GM19099 (cell line): ENCODE results near the gene AADACL2.

Experiments
- POLR2A ChIP-seq: IDR thresholded peaks from 3 replicates; pipeline ENCODE4 v1.6.1; 2011; ENCODE audit warnings: low read depth; ENCODE audit not compliant: insufficient read length; ENCODE audit errors: extremely low read depth

AADACL2 gene, protein sequence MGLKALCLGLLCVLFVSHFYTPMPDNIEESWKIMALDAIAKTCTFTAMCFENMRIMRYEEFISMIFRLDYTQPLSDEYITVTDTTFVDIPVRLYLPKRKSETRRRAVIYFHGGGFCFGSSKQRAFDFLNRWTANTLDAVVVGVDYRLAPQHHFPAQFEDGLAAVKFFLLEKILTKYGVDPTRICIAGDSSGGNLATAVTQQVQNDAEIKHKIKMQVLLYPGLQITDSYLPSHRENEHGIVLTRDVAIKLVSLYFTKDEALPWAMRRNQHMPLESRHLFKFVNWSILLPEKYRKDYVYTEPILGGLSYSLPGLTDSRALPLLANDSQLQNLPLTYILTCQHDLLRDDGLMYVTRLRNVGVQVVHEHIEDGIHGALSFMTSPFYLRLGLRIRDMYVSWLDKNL

DNA sequence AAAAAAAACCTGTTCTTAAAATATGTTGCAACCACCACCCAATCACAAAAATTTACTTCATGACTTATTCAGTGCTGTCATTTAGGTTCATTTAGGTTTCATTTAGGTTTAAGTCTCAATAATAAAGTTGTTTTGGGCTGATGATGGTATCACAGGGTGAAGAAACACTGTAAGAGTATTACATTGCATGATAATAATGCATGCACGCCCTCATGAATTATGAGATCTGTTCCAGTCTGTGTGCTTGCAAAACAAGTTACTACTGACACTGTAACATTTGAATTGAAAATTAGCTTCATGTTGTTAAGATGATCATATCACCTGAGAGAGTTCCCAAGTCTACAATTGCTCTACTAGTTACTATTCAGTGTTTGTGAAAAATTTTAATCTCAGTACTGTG lies at the start of gene AADACL2:
Gene AADACL2 (plus strand): TSS at position 315 of the 400 bp plus-strand sequence. CDS start 109 bp downstream, outside the sequence.
- TF ChIP-seq POLR2A: no peak

DNA sequence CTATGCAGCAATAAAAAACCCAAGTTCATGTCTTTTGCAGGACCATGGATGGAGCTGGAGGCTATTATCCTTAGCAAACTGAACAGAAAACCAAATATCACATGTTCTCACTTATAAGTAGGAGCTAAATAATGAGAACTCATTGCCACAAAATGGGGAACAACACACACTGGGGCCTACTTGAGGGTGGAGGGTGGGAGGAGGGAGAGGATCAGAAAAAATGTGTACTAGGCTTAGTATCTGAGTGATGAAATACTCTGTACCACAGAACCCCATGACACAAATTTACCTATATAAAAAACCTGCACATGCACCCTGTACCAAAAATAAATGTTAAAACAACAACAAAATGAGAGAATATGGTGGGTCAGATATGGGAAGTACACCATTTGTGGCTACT lies 49.6 kb upstream of the AADACL2 start:
- TF ChIP-seq POLR2A: no peak

GRCh38 chr3:151686257-151686656 lies 47.5 kb upstream of the AADACL2 start:
- no peak for TF ChIP-seq POLR2A

DNA sequence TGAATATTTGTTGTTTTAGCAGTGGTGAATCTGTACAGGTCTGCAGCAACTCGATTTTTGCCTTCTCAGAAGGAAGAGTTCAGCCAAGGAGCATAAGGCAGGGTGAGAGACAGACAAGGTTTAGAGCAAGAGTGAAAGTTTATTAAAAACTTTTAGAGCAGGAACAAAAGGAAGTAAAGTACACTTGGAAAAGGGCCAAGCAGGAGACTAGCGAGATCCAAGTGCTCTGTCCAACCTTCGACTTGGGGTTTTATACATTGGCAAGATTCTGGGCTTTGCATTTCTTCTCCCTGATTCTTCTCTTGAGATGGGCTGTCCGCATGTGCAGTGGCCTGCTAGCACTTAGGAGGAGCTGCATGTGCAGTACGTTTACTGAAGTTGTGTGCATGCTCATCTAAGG lies 46.7 kb upstream of the AADACL2 start:
- TF ChIP-seq POLR2A: no peak

DNA sequence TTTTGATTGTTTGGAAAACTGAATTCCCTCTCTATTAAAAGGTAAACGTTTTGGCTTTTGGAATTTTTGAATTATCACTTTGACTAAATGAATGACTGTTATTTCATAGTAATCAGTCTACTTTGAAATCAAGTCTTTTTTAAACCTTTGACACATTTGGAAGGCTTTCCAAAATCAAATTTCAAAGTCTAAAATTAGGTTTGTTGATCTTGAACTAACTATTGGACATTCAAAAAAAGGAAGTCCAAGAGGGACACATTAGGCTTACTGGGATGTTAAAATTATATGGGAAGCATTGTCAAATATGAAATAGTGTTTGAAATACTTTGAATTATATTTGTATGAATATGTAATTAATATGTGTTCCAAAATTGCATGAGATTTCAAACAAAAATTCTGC lies 45.2 kb upstream of the AADACL2 start:
- TF ChIP-seq POLR2A: no peak

- no peak for TF ChIP-seq POLR2A
Observed at GRCh38 chr3:151690645-151691044, 43.1 kb upstream of the AADACL2 start.

GRCh38 chr3:151697496-151697895 lies 36.2 kb upstream of the AADACL2 start:
- no peak for TF ChIP-seq POLR2A

DNA sequence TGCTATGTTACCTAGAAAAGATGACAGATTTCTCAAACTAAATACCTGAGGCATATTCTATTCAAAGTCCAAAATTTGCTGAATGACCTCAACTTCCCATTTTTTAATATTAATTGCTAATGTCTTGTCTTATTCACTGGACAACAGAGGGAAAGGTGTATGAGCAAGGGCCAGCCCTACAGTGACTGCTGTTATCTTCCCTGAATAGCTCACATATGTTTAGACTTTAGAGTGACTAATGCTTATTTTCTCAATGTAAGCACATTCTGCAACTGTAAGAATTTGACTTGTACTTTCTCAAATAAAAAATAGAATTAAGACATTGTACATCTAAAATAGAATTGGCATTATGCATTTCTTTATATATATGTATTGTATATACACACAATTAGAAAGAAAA lies 26.5 kb upstream of the AADACL2 start:
- TF ChIP-seq POLR2A: no peak

- no peak for TF ChIP-seq POLR2A
Observed at GRCh38 chr3:151708868-151709267, 24.9 kb upstream of the AADACL2 start.

- TF ChIP-seq POLR2A: no peak
Observed at GRCh38 chr3:151709847-151710246, 23.9 kb upstream of the AADACL2 start.

DNA sequence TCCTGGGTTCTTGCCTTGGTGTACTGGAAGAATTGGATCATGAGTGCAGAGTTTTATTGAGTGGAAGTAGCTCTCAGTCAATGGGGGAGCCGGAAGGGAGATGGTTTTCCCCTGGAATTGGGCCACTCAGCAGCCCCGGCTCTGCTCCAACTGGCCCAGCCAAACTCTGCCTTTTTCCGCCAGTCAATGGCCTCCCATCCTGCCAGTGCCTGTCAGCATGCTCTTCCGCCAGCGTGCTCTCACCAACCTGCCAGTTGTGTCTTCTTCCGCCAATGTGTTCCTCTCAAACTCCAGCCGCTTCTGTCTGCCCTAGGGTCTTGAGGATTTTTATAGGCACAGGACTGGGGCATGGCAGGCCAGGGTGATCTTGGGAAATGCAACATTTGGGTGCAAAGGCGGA lies 12.4 kb upstream of the AADACL2 start:
- TF ChIP-seq POLR2A: no peak

DNA sequence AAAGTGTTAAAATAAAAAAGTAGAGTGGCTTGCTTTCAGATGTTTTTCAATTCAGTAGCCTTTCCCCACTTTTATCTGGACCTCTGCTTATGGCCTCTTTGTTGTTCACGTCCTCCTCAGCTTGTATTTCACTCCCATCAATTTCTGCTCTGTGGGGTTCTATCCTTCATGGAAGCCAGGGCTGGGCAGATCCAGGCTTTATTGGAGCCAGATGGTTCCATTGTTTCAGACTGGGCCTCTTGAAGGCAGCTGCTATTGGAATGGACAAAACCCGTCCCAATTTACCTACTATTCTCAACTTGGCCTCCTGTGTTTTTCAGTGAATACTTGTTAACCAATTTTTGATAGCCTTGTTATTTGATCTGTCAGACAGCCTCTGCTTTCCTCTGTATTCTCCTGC lies 10.9 kb upstream of the AADACL2 start:
- TF ChIP-seq POLR2A: no peak

DNA sequence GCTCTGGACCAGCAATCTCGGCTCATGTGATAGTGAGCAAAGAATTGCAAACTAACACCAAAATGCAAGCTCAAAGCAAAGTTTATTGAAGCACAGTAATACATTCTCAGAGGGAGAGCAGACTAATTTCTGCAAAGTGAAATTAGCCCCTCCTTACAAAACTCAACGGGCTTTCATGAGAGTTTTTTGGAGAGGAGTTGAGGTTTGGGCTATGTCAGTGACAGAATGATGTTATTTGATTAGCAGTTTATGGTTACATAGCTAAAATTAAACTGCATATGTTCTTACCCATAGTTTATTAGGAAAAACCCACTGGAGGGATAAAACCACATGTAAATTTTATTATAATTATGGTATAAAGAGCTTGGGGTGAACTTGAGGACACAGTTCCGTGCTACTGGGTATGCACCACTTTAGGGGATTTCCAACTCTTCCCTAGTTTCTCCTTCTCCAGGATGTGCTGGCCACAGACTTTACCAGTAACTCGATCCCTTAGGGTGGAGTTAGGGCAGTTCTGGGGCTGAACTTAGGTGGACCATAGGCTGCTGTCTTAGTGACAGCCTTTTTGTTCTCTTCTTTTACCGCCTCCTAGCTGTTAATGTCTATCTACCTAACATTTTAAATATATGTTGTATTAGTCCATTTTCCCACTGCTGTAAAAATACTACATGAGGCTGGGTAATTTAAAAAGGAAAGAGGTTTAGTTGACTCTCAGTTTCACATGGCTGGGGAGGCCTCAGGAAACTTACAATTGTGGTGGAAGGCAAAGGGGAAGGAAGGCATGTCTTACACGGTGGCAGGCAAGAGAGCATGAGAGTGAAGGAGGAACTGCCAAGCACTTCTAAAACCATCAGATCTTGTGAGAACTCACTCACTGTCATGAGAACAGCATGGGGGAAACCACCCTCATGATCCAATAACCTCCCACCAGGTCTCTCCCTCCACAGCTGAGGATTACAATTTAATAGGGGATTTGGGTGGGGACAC lies 8.9 kb upstream of the AADACL2 start:
- TF ChIP-seq POLR2A: no peak

GRCh38 chr3:151726016-151726415 lies 7.7 kb upstream of the AADACL2 start:
- TF ChIP-seq POLR2A: no peak

DNA sequence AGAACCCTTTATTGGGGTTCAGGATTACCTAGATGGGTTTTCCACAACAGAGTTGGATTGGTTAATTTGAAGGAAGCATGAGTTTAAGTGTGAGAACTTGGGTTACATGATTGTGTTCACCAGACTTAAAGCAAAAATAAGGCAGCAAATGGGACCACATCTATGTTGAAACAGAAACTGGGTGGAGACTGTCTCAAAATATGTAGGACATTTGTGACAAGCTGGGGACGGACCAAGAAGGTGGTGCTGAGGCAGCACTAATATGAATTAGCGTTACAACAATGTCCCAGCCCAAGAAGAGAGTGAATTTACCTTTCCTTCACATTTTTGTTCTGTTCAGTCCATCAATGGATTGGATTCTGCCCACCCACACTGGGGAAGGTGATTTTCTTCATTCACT lies 866 bp upstream of the AADACL2 start:
- no peak for TF ChIP-seq POLR2A

DNA sequence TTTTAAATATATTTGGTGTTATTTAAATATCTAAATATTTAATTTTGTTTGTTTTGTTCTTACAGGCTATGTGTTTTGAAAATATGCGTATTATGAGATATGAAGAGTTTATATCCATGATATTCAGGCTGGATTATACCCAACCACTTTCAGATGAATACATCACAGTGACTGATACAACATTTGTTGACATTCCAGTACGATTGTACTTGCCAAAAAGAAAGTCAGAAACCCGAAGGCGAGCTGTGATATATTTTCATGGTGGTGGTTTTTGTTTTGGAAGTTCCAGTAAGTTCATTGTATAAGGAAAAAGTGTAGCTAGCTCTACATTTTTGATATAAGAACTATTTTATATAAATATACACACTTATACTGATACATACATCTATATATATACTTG lies 6.9 kb downstream of the AADACL2 start:
- TF ChIP-seq POLR2A: no peak
